Upper lobe of left lung (tissue), 4 donors: ENCODE data around the gene CUX1.

Experiments
- CTCF ChIP-seq, 6 experiments: fragments of 450-650 bp in 4 of 6; fragments of 200-600 bp in 2 of 6; sonication (generic) in 2 of 6; IDR thresholded peaks; one replicate each; pipeline ENCODE4 v1.5.1; 2016 to 2019; ENCODE audit warnings: antibody characterized with exemption in 6 of 6
- EP300 ChIP-seq, 4 donors: sonication (generic); formaldehyde crosslinking; IDR thresholded peaks; one replicate each; pipeline ENCODE4 v1.5.1; 2017; ENCODE audit warnings: antibody characterized with exemption in 4 of 4, control low read depth in 2 of 4
- POLR2A ChIP-seq, 4 donors: fragments of 450-650 bp; IDR thresholded peaks; one replicate each; pipeline ENCODE4 v1.5.1; 2016 to 2017; ENCODE audit warnings: antibody characterized with exemption in 4 of 4, mild to moderate bottlenecking in 2 of 4
- POLR2AphosphoS5 ChIP-seq, 2 donors: sonication (generic); formaldehyde crosslinking; IDR thresholded peaks; one replicate each; pipeline ENCODE4 v1.5.1; 2017; ENCODE audit warnings: antibody characterized with exemption in 2 of 2

GRCh38 chr7:101843293-101844271, 26.2 kb downstream of the CUX1 start:
- TF ChIP-seq CTCF (IDR thresholded peaks at IDR 0.05) (no peak), POLR2A (IDR thresholded peaks at IDR 0.05) (no peak), POLR2AphosphoS5 (IDR thresholded peaks at IDR 0.05) (no peak), EP300 (IDR thresholded peaks at IDR 0.05) (no peak)
